K562 (cell line): ENCODE measurements around the gene WFIKKN2. TPM values are rescaled to one million over a fixed set of nuclear protein-coding genes. Genes with fewer than 3 reads are reported as not detected.

Experiments used
- ATAC-seq: fragments of 200-7000 bp; cut with Tn5 transposase; 3 replicates; pipeline ENCODE4 v1.9.1; 2020; ENCODE audit warnings: moderate library complexity
- BruUV-seq: library from RNA; stranded (reverse); fragments of 400-500 nt; replicated peaks from 2 replicates; lab custom pipeline; 2021; lab: Mats Ljungman, UMichigan
- CTCF ChIA-PET: fragments of 300-600 bp; formaldehyde crosslinking; extraction: SDS; loops from one replicate; lab custom pipeline; 2021; ENCODE audit warnings: low intra/inter-chr PET ratio; lab: Yijun Ruan, JAX
- POLR2A ChIA-PET: fragments of 300-600, 350-650 bp; sonication (Branson Sonifier 250); formaldehyde crosslinking; extraction: SDS; loops from one replicate; lab custom pipeline; 2021; ENCODE audit warnings: antibody characterized with exemption, inconsistent platforms; lab: Yijun Ruan, JAX
- DNase-seq, 4 experiments: peaks; one replicate each; pipeline versions ENCODE4 v3.0.0 to v3.0.0-alpha.2; 2011 to 2018; ENCODE audit warnings: low spot score in 3 of 4, mixed read lengths in 3 of 4; ENCODE audit errors: extremely low read depth in 1 of 4
- FAIRE-seq: peaks from 2 replicates; lab custom pipeline; 2011; peaks lifted over from hg19 to GRCh38; lab: Jason Lieb, UNC
- H2AFZ ChIP-seq: 2 replicates; pipeline ENCODE4 v1.6.0; 2011; ENCODE audit warnings: low read depth, low read length, control low read depth, inconsistent platforms
- H3K27ac ChIP-seq: fragments of 200-600 bp; 3 replicates; pipeline ENCODE4 v1.8.0; 2011; ENCODE audit warnings: low read depth, mild to moderate bottlenecking, control low read depth, inconsistent platforms, low read length, moderate library complexity, mixed read lengths; ENCODE audit errors: extremely low read depth
- H3K27me3 ChIP-seq, 2 experiments: fragments of 300-600 bp in 1 of 2; 2 replicates in 1 of 2; 3 replicates in 1 of 2; pipeline versions ENCODE4 v1.6.0 to v1.8.0; 2011; ENCODE audit warnings: inconsistent platforms in 2 of 2, low read length in 2 of 2, mild to moderate bottlenecking in 1 of 2, mixed read lengths in 1 of 2, moderate library complexity in 1 of 2; ENCODE audit not compliant: control insufficient read depth in 2 of 2, insufficient read depth in 2 of 2
- H3K36me3 ChIP-seq: fragments of 300-600 bp; 3 replicates; pipeline ENCODE4 v1.8.0; 2011; ENCODE audit warnings: mild to moderate bottlenecking, low read length, inconsistent platforms; ENCODE audit not compliant: control insufficient read depth, insufficient read depth
- H3K4me1 ChIP-seq, 2 experiments: fragments of 200-600 bp in 1 of 2; replicated peaks in 1 of 2; 2 replicates in 1 of 2; 3 replicates in 1 of 2; pipeline versions ENCODE4 v1.5.1 to v1.8.0; 2011; ENCODE audit warnings: inconsistent platforms in 2 of 2, low read length in 2 of 2, mild to moderate bottlenecking in 1 of 2, mixed read lengths in 1 of 2, moderate library complexity in 1 of 2; ENCODE audit not compliant: control insufficient read depth in 2 of 2, insufficient read depth in 2 of 2
- H3K4me2 ChIP-seq: 2 replicates; pipeline ENCODE4 v1.6.1; 2011; ENCODE audit warnings: low read length, control low read depth, inconsistent platforms, mixed read lengths; ENCODE audit not compliant: insufficient read depth
- H3K4me3 ChIP-seq: fragments of 200-600 bp; sonication (generic), shearing (Covaris generic); 2 replicates; pipeline ENCODE4 v1.5.1; 2016; ENCODE audit warnings: control low read depth, inconsistent platforms
- H3K79me2 ChIP-seq: fragments of 200-600 bp; 3 replicates; pipeline ENCODE4 v1.8.0; 2011; ENCODE audit warnings: low read length, inconsistent platforms; ENCODE audit not compliant: control insufficient read depth, insufficient read depth
- H3K9ac ChIP-seq, 2 experiments: 2 replicates each; pipeline versions ENCODE4 v1.6.0 to v1.6.1; 2011; ENCODE audit warnings: low read depth in 2 of 2, low read length in 2 of 2, control low read depth in 1 of 2, inconsistent platforms in 1 of 2, mild to moderate bottlenecking in 1 of 2, mixed read lengths in 1 of 2; ENCODE audit not compliant: insufficient read depth in 1 of 2
- H3K9me1 ChIP-seq: one replicate; pipeline ENCODE4 v1.6.0; 2011; ENCODE audit warnings: inconsistent platforms, mild to moderate bottlenecking, low read length, moderate library complexity; ENCODE audit not compliant: control insufficient read depth, insufficient read depth
- H3K9me3 ChIP-seq: replicated peaks from 2 replicates; pipeline ENCODE4 v1.5.1; 2011; ENCODE audit warnings: low read depth, low read length, inconsistent platforms; ENCODE audit not compliant: control insufficient read depth, insufficient read depth
- H4K20me1 ChIP-seq: replicated peaks from 2 replicates; pipeline ENCODE4 v1.6.1; 2011; ENCODE audit warnings: low read length, inconsistent platforms, mixed read lengths; ENCODE audit not compliant: control insufficient read depth, insufficient read depth
- TRIM24 ChIP-seq, 2 experiments: fragments of 450-650 bp; IDR thresholded peaks; 2 replicates each; pipeline ENCODE4 v1.6.1; 2016
- ZFP36 ChIP-seq: fragments of 150-350 bp; IDR thresholded peaks from 2 replicates; pipeline ENCODE4 v1.6.1; 2018; ENCODE audit warnings: low read length, low read depth; ENCODE audit not compliant: partially characterized antibody
- ZNF408 ChIP-seq: fragments of 250-450 bp; sonication (Bioruptor Pico); IDR thresholded peaks from 2 replicates; pipeline ENCODE4 v1.4.0; 2020; ENCODE audit warnings: low read depth, mild to moderate bottlenecking, moderate library complexity
- ZNF431 ChIP-seq: sonication (generic); formaldehyde crosslinking; IDR thresholded peaks from 2 replicates; pipeline ENCODE4 v1.8.0; 2022; ENCODE audit warnings: mild to moderate bottlenecking, missing genetic modification reagents
- WGBS: fragments of 100-300 bp; shearing (Covaris generic); methylation state at CpG from one replicate; pipeline ENCODE4 v1.1.6; 2016; ENCODE audit warnings: low coverage, mixed read lengths; ENCODE audit not compliant: insufficient coverage; ENCODE audit errors: missing lambda C conversion rate; 5-methylcytosine and 5-hydroxymethylcytosine counted together
- in situ Hi-C: fragments of 300-500 bp; cut with MboI; formaldehyde crosslinking; loops from 4 replicates; pipeline ENCODE4 v1.15.0; 2018; ENCODE audit warnings: inconsistent platforms, mixed read lengths
- intact Hi-C: fragments of 100-400 bp; cut with micrococcal nuclease; formaldehyde crosslinking; loops from 2 replicates; pipeline ENCODE4 v1.14.2; 2022
- polyA plus RNA-seq, 8 experiments: library from polyadenylated mRNA; depleted of rRNA in 4 of 8; stranded (reverse) in 5 of 8; unstranded in 3 of 8; fragments of >200 nt; fragmentation: Nextera tagmentation in 2 of 8; fragmentation: Illumina TruSeq in 1 of 8; extraction: Ambion mirVana in 2 of 8; extraction: Trizol in 1 of 8; gene quantifications; 2 replicates each; pipeline versions ENCODE4 v1.2.1 to v1.2.3, GENCODE V29; 2011 to 2014; ENCODE audit warnings: inconsistent platforms in 1 of 8, missing spikeins in 1 of 8
- total RNA-seq, 7 experiments: library from RNA; depleted of rRNA in 6 of 7; stranded (reverse); fragments of >200 nt in 6 of 7; fragmentation: Illumina TruSeq in 2 of 7; extraction: Trizol in 2 of 7; gene quantifications; 2 replicates each; pipeline versions ENCODE4 v1.2.1 to v1.2.3, GENCODE V29; 2011 to 2021; ENCODE audit warnings: low replicate concordance in 1 of 7
- TF ChIP-seq, protein P1 (sequence below): fragments of 450-650 bp; conservative IDR thresholded peaks from 2 replicates; pipeline ENCODE4 v1.6.1; 2016; ENCODE audit warnings: missing genetic modification characterization, low read depth, mild to moderate bottlenecking, control low read depth, missing compliant biosample characterization

Gene WFIKKN2
- total and polyA plus RNA-seq, 9 of the 15 experiments (the other 6 are each of a cell fraction or from before 2014, with no cell fraction given) = 0.07 TPM; not detected in 8

DNA sequence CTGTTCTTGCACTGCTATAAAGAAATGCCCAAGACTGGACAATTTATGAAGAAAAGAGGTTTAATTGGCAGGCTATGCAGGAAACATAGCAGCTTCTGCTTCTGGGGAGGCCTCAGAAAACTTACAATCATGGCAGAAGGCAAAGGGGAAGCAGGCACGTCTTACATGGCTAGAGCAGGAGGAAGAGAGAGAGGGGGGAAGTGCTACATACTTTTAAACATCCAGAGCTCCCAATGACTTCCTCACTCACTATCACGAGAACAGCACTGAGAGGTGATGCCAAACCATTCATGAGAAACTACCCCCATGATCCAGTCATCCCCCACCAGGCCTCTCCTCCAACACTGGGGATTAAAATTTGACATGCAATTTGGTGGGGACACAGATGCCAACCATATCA lies 13.3 kb downstream of the WFIKKN2 start:
- H3K27ac ChIP-seq = no peak overlapping the region; the same call in 2 of the 3 replicates
- no peak for FAIRE-seq
- H3K36me3 ChIP-seq = no peaks in the 10 kb centered on the region

More for the DNA sequence above, 13.3 kb downstream of the WFIKKN2 start:
- Histone ChIP-seq H2AFZ (no peak overlapping the region), H3K79me2 (no peaks in the 10 kb centered on the region), H3K4me1 (peaks cover 3 to 15% of the 10 kb centered on the region in 2 experiments; a peak in 3 of 5 replicates), H3K9ac (no peak overlapping the region), H3K9me1 (no peaks in the 10 kb centered on the region), H3K9me3 (peaks cover 2% of the 10 kb centered on the region; the same call in 1 of the 2 replicates), H3K27me3 (no peaks in the 10 kb centered on the region), H3K4me2 (no peak overlapping the region), H4K20me1 (no peaks in the 10 kb centered on the region), H3K4me3 (no peak overlapping the region)
- in situ Hi-C loops (no loop called here), intact Hi-C loops (no loop called here)
- TF ChIP-seq ZNF408 (CRISPR knock-in tag) = no peak
- TF ChIP-seq TRIM24 (IDR thresholded peaks at IDR 0.05) = 0 out of 4 replicates have a peak, but pooled peaks of 1 of the 2 experiments have one; percentile 12
- peak; percentile 98 for TF ChIP-seq ZNF431
- peak; percentile 27 for TF ChIP-seq ZFP36
- TF ChIP-seq, protein P1, sequence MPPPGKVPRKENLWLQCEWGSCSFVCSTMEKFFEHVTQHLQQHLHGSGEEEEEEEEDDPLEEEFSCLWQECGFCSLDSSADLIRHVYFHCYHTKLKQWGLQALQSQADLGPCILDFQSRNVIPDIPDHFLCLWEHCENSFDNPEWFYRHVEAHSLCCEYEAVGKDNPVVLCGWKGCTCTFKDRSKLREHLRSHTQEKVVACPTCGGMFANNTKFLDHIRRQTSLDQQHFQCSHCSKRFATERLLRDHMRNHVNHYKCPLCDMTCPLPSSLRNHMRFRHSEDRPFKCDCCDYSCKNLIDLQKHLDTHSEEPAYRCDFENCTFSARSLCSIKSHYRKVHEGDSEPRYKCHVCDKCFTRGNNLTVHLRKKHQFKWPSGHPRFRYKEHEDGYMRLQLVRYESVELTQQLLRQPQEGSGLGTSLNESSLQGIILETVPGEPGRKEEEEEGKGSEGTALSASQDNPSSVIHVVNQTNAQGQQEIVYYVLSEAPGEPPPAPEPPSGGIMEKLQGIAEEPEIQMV (tag) = no peak
- no peak for DNase-seq
- no peak for ATAC-seq
- ChIA-PET POLR2A (interaction anchor here (0.6 to 8.4 kb wide), 2 partner anchors 15 to 63 kb away, joined by 3 to 146 read pairs; partner anchors contain the start of gene TOB1), CTCF (no interaction called here)
- no TSS peak for BruUV-seq
- 17% methylated on average over 2 of the region's 2 CpGs for WGBS
